GM19328 (cell line): ENCODE data around the gene RAB40A.
"Not testable (repeated sequence)": the region's sequence is repeated elsewhere in the genome, so short reads cannot be mapped to it uniquely, and the experiment has no call there.

Source experiments
- ATAC-seq: cut with Tn5 transposase; IDR thresholded peaks from one replicate; pipeline ENCODE4 v1.9.1; 2021; ENCODE audit warnings: mild to moderate bottlenecking, moderate library complexity; ENCODE audit not compliant: unreplicated experiment

The RAB40A gene

GRCh38 chrX:103524747-103525146 is 5.5 kb upstream of the RAB40A start:
- ATAC-seq, result no peak

GRCh38 chrX:103523605-103524004 is 4.3 kb upstream of the RAB40A start:
- ATAC-seq, result no peak

DNA sequence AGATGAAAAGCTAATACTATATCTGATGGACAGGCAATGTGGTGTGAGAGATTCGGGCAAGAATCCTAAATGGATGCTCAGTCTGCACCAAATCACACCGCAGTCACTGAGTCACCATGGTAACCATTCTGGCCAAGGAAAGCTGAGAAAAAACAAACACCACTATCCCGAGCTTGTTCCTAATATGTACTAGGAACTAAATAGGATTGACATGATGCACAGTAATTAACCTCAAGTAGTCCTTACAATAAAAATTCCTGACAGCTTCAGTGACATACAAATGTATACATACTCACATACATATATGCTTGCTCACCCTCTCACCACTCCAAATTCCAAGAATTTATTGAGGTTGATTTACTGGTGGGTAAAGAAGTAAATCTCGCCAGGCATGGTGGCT is 1.1 kb upstream of the RAB40A start:
- no peak for ATAC-seq

- no peak for ATAC-seq
Observed at GRCh38 chrX:103518571-103518970, 718 bp downstream of the RAB40A start.

GRCh38 chrX:103517246-103517645 is 2.0 kb downstream of the RAB40A start:
- no peak for ATAC-seq

- ATAC-seq, result no peak
Observed at GRCh38 chrX:103513476-103514108, 5.7 kb downstream of the RAB40A start.

- no peak for ATAC-seq
Observed at GRCh38 chrX:103513067-103513466, 6.2 kb downstream of the RAB40A start.

GRCh38 chrX:103510031-103510430 is 9.3 kb downstream of the RAB40A start:
- no peak for ATAC-seq

DNA sequence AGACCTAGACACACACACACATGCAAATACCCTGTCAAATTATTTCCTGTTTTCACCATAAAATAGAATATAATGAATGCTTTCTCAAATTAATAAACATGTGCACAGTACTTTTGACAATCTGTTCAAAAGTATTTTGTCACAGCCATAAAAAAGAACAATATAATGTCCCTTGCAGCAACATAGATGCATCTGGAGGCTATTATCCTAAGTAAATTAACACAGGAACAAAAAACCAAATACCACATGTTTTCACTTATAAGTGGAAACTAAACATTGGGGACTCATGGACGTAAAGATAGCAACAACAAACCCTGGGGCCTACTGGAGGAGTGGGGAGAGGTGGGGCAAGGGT is 15.5 kb downstream of the RAB40A start:
- ATAC-seq, result no peak

DNA sequence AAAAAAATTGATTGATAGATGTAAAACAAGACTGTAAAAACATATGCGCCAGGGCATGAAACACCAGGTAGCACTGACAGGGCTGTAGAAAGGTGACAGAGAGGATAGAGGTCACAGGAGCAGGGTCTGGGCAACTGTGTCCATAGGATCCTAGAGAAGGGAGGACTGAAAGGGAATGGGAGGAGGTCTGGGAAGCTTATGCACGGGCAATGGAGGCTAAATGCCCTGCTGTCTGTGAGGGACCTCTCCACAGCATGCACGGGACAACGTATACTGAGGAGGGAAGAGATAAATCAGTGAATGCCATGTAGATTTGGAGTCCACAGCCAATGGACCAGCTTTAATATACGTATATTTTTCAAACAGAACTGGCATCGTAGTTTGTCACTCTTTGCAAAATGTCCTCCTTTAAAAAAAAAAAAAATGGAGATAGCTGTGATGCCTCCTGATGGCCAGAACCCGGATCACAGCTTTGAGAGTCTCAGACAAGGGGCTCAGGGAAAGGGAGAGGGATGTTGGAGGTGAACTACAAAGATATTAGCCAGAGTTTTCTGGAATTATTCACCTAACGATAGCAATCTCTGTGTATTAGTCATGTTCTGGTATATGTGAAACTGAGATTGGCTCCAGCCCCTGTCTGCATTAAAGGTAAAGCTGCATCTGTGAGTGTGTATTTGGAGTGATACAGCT is 16.0 kb downstream of the RAB40A start:
- no peak for ATAC-seq

DNA sequence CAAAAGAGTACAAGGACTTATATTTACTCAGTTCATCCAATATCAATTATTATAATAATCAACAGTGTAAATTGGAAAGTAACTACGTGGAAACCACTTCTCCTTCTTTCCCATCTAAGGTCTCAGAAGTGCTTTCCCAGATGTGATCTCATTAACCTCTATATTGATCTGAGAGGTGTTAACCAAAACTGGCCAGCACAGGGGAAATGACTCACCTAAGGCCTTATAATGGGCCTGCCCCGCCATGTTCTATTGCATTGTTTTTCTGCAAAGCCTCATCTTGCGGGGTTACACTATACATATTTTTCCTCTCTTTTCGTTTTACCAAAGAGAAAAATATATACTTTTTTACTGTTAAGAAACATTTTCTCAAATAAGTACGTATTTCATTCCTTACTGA is 20.5 kb downstream of the RAB40A start:
- no peak for ATAC-seq

GRCh38 chrX:103495786-103496185 is 23.5 kb downstream of the RAB40A start:
- ATAC-seq, result no peak

- ATAC-seq, result not testable (repeated sequence)
Observed at GRCh38 chrX:103493578-103493977, 25.7 kb downstream of the RAB40A start.

DNA sequence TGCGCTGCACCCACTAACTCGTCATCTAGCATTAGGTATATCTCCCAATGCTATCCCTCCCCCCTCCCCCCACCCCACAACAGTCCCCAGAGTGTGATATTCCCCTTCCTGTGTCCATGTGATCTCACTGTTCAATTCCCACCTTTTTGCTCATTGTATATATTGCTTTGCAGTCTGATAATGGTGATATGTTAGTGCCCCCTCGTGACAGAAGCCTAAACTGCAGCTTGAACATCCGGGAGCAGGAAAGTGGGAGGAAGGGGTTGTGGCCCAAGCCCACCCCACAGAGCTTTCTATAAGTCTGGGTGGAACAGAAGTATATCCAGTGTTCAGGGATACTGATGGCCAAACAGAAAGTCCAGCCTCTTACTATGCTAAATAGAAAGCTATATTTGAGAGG is 29.6 kb downstream of the RAB40A start:
- not testable (repeated sequence) for ATAC-seq

GRCh38 chrX:103488794-103489193 is 30.5 kb downstream of the RAB40A start:
- no peak for ATAC-seq

DNA sequence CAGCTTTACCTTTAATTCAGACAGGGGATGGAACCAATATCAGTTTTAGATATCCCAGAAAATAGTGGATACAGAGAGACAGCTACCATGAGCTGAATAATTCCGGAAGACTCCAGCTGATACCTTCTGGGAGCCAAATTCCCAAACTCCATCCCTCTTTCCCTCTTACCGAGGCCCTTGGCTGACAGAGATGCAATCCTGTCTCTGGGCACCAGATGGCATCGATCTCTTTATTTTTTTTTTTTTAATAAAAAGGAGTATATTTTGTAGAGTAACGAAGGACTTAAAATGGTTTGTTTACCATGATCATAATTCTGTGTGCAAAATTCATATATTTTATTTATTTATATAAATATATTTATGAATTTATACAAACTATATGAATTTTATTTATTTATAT is 31.0 kb downstream of the RAB40A start:
- no peak for ATAC-seq

- ATAC-seq, result no peak
Observed at GRCh38 chrX:103483720-103484119, 35.6 kb downstream of the RAB40A start.

GRCh38 chrX:103480526-103480925 is 38.8 kb downstream of the RAB40A start:
- no peak for ATAC-seq

DNA sequence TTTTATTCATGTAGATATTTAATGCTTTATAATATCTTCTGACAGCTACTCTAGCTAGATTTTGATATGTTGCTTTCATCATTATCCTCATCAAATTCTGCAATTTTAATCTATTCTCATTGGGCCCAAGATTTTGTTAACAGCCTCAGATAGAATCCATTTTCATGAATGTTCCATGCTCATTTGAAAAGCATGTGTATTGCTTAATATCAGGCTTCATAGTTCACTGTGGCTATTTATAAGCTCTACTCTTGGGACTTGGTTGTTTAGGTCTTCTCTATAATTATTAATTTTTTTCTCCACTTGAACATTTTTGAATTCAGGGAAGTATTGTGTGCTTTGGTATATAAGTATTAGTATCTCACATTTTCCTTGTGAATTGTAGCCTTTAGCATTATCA is 41.8 kb downstream of the RAB40A start:
- no peak for ATAC-seq

GRCh38 chrX:103475381-103475780 is 43.9 kb downstream of the RAB40A start:
- ATAC-seq, result no peak

GRCh38 chrX:103469977-103470376 is 49.3 kb downstream of the RAB40A start:
- ATAC-seq, result not testable (repeated sequence)

GRCh38 chrX:103467887-103468286 is 51.4 kb downstream of the RAB40A start:
- ATAC-seq, result no peak

DNA sequence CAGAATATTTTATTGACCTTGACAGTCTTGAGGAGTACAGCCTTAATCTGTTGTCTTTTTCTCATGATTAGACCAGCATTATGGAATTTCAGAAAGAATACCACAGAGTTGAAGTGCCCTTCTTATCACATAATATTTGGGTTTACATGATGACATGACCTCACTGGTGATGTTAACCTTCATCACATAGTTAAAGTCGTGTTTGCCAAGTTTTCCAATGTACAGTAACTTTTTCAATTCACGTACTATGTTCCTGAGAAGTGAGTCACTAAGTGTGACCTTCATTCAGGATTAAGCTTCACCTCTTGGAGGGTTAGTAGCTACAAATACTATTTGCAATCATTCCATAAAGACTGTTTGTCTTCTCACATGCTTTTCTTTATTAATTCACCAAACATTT is 52.1 kb downstream of the RAB40A start:
- ATAC-seq, result no peak
